ELF-1 (cell line): ENCODE data around the gene HPCA.

Experiments
- DNase-seq: peaks from one replicate; pipeline ENCODE4 v3.0.0-alpha.2; 2016; ENCODE audit warnings: low read depth, low spot score

HPCA gene

DNA sequence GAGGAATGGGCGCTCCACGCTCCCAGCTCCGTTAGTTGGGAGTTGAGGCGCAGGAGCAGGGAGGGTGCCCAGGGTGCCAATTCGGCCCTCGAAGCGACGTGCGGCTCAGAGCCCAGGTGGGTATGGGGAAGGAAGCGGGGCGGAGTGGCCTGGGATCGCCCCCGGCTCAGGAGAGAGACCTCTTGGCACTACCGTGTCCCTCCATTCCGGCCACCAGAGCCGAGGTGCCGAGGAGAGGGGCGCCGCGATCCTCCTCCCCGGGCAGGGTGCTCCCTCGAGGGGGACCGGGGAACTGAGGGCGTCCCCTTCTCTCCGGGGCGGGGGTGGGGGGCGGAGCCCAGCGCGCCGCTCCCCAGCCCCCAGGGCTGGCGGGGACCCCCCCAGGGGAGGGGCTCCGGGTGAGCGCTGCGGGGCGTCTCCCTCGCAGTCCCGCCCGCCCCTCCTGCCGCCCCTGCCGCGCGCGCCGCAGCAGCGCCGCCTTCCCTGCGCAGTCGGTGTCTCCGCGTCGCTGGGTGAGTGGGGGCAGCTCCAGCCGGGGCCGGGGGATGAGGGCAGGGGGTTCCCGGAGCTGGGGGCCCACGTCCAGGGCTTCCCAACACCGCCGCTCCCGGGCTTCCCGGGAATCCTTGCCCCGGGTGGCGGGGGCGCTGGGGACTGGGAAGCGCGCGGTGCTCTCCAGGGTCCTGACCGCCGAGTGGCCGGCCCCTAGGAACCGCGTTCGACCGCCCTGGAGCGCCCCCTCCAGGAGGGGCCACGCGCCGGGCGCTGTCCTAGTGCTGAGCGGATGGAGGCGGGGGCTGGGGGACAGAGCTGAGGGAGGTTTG, at the start of gene HPCA:
TSS of gene HPCA (plus strand) at position 488 of the 824 bp plus-strand sequence. CDS start 2,408 bp downstream, outside the sequence.
- DNase-seq, result peak; percentile 87

GRCh38 chr1:32848354-32849063, 37.8 kb upstream of the HPCA start:
- DNase-seq, result no peak

DNA sequence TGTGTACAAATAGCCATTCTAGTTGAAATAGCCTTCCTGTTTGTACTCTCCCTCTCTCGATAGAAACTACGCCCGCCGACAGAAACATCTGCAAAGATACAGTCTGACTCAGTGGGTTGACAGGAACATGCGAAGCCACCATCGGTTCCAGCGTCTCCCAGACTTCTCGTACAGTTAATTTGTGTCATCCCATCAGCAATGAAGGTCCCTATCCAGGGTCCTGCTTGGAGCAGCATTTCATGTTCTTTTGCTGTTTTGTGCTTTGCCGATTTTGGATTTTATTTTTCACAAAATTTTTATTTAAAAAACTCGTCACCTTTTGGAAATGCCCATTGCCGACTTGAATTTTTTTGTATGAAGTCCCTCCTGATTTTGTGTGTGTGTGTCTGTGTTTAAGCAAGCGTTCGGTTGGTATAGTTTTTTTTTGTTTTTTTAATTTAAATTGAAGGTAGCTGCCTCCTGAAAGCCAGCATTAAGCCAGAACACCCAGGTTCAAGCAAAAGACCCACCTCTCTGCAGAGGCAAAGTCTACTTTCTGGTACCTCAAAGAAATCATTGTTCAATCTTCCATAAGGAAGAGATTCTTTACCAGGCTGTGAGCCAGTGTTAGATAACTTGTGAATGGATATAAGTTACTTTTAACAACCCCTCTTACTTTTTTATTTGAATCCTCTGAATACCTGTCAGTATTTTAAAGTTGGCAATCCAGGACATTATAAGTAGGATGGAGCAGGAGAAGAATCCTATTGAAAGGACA, 30.3 kb upstream of the HPCA start:
- no peak for DNase-seq

GRCh38 chr1:32858136-32858535, 28.2 kb upstream of the HPCA start:
- DNase-seq, result no peak

DNA sequence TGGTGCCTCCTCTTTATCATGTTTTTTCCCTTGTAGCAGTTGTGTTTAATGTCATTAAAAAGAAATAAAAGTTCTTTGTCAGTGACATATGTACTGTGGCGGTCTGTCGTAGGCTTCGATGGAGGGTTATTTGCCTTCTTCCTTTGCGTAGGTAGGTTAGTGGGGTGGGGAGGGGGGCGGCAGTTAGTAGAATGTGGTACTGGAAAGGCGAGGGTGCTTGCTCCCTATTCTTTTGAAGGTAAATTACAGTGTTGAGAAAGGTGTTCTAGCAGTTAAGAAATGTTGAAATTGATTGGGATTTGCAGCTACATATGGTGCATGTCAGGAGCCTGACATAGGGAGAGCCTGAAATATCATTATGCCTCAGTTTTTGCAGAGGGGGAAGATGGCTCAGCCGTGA, 27.5 kb upstream of the HPCA start:
- no peak for DNase-seq

DNA sequence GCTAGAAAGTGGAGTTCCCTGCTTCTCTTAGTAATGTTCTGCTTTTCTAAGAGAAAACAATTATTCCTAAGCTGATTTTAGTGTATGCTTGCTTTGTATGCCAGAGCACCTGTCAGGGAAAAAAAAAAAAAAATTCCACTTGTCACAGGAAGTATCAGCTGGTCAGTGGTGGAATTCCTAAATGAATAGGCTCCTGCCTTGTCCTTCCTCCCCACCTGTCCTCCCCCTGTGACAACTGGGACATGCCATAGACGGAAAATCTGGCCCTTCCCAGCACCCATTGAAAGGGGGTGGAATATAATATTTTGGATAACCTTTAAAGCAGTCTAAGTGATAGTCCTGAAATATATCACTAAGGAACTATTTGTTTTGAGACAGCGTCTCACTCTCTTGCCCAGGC, 26.4 kb upstream of the HPCA start:
- DNase-seq, result no peak

GRCh38 chr1:32860566-32860965, 25.7 kb upstream of the HPCA start:
- DNase-seq, result no peak

DNA sequence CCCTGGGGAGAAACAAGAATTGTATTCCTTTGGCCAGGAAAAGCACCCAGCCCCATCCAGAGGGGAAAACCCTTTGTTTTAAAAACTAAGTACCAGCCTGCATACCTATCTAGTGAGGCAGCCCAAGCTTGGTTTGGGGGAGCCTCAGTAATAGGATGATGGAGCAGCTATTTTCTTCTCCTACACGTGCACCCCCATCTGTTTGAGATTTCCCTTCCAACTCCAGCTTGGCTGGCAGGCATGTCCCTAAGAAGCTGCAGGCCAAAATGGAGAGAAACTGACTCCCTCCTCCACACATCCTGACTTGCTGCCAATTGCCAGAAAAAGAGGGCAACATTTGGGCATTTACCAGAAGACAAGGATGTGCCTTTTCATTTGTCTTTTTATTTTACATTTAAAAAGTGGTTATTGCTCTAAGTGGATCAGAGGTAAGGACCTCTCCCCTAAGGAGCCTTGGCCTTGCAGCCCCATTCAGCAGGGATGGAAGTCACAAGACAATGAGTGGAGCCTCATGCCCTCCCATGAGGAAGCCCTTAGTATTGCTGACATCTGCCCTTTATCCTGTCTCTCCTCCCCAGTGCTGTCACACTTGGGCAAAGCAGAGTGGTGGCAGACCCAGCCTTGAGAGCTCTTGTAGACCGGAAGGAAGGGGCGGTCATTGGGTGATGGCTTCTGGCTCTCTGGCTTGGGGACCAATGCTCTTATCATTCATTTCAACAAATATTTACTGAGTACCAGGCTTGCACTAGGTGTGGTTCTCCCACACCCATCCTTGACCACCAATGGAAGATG, 24.2 kb upstream of the HPCA start:
- no peak for DNase-seq

DNA sequence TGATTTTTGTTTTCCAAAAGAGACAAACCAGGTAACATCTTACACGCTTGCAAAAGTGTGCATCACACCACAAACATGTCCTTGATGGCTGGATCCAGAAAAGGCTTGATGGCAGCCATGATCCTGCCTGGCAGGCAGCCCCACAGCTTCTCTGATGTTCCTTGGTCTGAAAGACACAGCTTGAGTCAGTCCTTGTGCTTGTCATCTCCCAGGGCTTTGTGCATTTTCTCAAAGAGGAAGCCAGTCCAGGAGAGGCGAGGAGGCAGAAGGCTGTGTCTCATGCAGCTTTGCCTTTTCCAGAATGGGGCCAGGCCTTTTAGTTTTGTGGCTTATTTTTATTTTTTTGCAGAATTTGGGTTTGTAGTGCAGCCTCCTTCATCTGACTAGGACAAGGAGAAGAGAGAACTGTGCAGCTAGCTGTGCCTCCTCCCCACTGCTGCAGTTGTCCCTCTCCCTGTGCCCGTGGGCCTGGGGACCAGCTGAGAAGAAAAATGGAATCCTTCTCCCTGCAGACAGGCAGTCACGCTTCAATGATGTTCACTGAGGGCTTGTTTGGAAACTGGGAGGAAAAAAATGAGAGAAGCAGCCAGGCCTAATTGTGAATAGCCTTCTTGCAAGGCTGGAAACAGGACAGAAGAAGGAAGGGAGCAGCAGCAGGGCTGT, 22.9 kb upstream of the HPCA start:
- no peak for DNase-seq

GRCh38 chr1:32863881-32864245, 22.4 kb upstream of the HPCA start:
- DNase-seq, result no peak

- no peak for DNase-seq
Measured at GRCh38 chr1:32864375-32865019, 21.8 kb upstream of the HPCA start.

DNA sequence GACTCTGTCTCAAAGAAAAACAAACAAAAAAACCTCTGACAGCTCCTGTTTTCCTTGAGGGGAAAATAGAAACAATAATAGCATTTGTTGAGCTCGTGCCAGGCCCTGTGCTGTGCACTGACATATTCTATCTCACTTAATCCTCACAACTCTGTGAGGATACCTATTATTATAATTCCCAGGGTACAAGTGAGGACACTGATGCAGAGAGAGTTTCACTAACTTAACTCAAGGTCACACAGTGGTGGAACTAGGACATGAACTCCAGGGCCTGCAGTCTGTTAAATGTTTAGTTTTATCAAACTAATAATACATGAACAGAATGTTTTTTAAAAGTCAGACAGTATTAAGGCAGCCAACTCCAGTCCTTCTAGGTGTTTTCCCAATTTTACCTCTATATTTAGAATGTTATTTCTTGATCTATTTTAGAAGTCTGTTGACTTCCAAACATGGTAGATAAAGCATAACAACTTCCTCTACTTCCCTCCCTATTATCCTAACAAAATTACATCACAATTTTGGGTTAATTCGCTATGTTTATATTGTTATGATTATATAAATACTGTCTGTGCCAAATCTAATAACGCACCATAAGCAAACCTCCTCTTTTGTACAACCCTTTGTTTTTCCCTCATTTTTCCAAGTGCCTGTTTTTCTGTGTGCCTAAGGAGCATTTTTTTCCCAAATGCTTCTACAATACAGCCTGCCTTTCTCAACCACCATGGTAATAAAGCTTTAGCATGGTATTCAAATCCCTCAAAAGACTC, 20.5 kb upstream of the HPCA start:
- no peak for DNase-seq

DNA sequence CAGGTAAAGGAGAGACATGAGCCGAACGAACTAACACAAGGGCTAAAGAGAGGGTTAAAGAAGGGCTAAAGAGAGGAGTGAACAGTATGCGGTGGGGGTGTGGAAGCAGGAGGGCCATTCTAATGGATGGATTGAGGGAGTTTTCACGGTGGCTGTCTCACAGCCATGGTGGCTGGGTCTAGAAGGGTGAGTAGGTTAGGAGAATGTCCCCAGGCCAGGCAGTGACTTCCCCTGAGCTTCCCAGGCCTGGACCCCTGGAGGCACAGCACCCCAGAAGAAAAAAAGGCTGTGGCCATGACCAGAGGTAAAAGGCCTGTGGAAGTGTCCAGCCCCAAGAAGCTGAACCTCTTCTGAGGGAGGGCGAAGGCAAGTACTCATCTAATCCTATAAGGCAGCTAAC, 19.1 kb upstream of the HPCA start:
- DNase-seq, result no peak

DNA sequence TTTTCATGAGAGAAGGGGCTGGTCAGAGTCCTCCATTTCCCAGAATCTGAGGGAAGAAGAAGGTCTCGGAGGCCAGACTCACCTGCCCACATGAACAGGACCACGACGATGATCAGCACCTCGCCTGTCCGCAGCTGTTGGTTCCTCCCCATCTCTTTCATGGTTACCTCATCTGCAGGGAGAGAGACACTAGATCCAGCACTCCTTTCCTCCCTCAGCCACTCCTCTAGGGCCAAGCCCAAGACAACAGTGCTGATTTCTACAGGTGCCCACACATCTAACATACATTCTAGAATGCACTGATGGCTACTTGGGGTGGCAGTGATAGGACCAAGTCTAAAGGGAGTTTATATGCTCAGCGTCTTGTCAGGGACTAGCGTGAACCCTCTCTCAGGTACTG, 18.6 kb upstream of the HPCA start:
- no peak for DNase-seq

- no peak for DNase-seq
Measured at GRCh38 chr1:32868085-32868484, 18.2 kb upstream of the HPCA start.

GRCh38 chr1:32868806-32869455, 17.4 kb upstream of the HPCA start:
- no peak for DNase-seq

DNA sequence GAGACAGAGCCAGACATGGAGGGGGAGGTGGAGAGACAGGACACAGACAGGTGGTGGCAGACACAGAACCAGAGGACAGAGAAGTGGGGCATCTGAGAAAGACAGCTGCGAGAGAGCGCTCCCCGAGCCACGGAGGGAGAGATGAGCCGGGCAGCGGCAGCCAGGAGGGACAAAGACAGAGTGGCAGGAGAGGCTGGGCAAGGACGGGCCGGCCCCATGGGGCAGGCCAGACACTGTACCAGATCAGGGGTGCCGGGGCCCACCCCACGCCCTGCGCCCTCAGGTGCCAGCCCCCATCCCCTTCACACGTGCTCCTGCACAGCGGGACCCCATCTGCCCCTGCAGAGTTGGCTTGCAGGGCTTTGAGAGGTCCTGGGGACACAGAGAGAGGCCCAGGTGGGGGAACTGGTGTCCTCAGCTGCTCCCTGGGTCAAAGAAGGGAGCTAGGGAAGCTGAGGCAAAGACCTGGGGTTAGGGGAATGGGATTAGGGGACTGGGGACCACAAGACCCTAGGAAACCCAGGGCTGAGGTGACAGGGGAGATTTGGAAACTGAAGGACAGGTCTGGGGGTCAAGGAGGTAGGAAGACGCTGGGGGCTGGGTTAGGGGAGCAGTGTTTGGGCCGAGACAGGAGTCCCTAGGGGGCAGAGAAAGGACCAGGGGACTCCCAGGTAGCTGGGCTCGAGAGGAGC, 16.2 kb upstream of the HPCA start:
- DNase-seq, result no peak

DNA sequence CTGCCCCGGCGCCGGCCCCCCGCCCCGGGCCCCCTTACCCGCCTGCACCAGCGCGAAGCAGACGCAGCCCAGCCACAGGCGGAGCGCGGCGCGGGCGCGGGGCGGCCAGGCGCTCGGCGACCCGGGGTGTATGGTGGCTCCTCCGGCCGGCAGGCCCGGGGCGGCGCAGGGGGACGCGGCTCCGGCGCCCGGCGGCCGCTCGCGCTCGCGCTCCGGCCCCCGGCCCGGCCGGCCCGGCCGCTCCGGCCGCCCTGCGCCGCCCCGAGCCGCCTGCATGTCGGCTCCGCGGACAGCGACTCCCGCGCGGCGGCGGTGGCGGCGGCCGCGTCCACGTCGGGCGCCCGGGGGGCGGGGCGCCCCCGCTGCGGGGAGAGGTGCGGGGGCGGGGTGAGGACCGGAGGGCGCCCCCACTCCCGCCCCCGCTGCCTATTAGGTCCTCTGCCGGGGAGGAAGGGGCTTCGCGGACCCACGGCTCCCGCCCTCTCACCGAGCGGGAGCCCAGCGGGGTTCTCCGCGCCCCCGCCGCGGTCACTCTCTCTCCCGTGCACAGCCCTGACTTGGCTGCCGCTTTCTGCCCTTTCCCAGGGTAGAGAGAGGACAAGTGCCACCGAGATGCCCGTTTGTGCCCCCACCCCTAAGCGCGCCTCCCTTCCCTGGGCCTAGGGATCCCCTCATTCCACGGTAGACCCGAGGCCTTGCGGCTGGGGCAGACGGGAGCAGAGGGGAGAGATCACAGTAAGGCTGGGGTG, 15.5 kb upstream of the HPCA start, which contains the start of gene FNDC5:
TSS of gene FNDC5 (minus strand) at position 298 of the 749 bp plus-strand sequence.
- DNase-seq, result peak; percentile 76
